Measurements from ENCODE around the gene EPS15. TPM values are rescaled to one million over a fixed set of nuclear protein-coding genes. Genes with fewer than 3 reads are reported as not detected.

EPS15 gene
- 10.5 to 15.3 TPM (median 13.6 TPM) in 5 replicates for total RNA-seq (2022; extraction: Qiagen RNA extraction)

GRCh38 chr1:51519048-51519864 lies at the start of gene EPS15:
Gene EPS15, minus strand, starts transcription at chr1:51519266. Its CDS starts 35 bp downstream, at chr1:51519231.

GRCh38 chr1:51330331-51331201 lies 188.5 kb downstream of the EPS15 start, which contains the start of gene TTC39A:
Gene TTC39A, minus strand, starts transcription at chr1:51330562. Its CDS starts 85 bp downstream, at chr1:51330477.

Other genes starting within 250 kb of the EPS15 start
- 1.6 to 1.9 TPM (median 1.8 TPM) in 5 replicates for gene TTC39A, start 188.7 kb downstream of the EPS15 start, total RNA-seq (2022; extraction: Qiagen RNA extraction)
- 38.0 to 48.5 TPM (median 43.0 TPM) in 5 replicates for gene OSBPL9, start 97.8 kb upstream of the EPS15 start, total RNA-seq (2022; extraction: Qiagen RNA extraction)